Frontal cortex (tissue), 4 donors: Measurements from ENCODE around the gene FARSB. TPM values are rescaled to one million over a fixed set of nuclear protein-coding genes. Genes with fewer than 3 reads are reported as not detected.

ENCODE experiments used
- DNase-seq, 2 donors: peaks; one replicate each; pipeline ENCODE4 v3.0.0; 2012; ENCODE audit warnings: low spot score in 2 of 2
- FAIRE-seq: peaks from 2 replicates; lab custom pipeline; 2012; peaks lifted over from hg19 to GRCh38; lab: Jason Lieb, UNC
- total RNA-seq: library from RNA; depleted of rRNA; stranded (reverse); fragments of >200 nt; gene quantifications from one replicate; pipeline ENCODE4 v1.2.3, GENCODE V29; 2014
- donor health status: control.
- donor health status: control.
- donor health status: control.

Gene FARSB
- total RNA-seq, 1 donor from 2014 or later = 35.5 TPM

DNA sequence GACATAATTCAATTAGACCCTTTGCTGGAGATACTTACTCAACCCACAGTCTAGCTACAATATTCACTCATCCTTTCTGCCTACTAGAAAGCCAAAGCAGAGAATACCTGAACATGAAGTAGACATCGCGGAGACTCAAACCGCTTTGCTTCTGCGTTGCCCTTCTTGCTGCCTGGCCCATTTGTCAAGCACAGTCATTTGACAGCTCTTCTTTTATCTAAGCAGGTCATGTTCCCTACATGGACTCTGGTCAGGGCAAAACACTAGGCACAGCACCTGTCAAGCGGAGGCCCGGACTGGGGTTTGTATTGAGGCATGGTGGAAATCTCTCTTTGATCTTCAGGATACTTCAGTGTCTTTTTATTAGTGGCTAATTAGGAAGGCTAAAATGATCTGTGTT is 89.7 kb downstream of the FARSB start:
- DNase-seq (no peak), FAIRE-seq (no peak)

GRCh38 chr2:222563936-222564335 is 92.0 kb downstream of the FARSB start:
- FAIRE-seq (no peak), DNase-seq (no peak)

GRCh38 chr2:222563106-222563718 is 92.7 kb downstream of the FARSB start:
- FAIRE-seq = no peak
- no peak for DNase-seq

- FAIRE-seq = no peak
These were observed 93.9 kb downstream of the FARSB start for GRCh38 chr2:222561817-222562645.

DNA sequence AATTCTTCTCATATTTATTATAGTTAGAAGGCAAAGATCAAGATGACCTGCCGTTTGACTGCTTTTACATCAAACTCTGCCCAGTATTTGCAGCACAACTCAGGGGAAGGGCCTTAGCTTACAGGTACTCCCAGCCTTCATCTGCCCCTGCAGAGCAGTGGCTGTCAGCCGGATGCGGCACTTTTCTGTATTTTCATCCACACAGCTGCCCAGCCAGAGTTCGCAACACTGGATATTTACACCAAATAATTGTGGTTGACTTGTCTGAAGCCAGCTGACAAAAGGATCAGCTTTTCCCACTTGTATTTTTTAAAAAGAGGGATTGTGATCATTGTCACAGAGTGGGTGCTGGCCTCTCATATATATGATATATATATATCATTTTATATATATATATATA is 94.7 kb downstream of the FARSB start:
- no peak for FAIRE-seq
- no peak for DNase-seq

More at GRCh38 chr2:222561817-222562645, 93.9 kb downstream of the FARSB start:
- DNase-seq = peak in 1 of 2 donors; percentile 48

GRCh38 chr2:222554517-222554916 is 101.4 kb downstream of the FARSB start:
- FAIRE-seq = no peak

GRCh38 chr2:222548992-222549391 is 106.9 kb downstream of the FARSB start:
- FAIRE-seq = no peak
- DNase-seq = no peak

More at GRCh38 chr2:222554517-222554916, 101.4 kb downstream of the FARSB start:
- no peak for DNase-seq

- DNase-seq (no peak), FAIRE-seq (no peak)
These were observed 108.8 kb downstream of the FARSB start for GRCh38 chr2:222547083-222547482.

GRCh38 chr2:222545823-222546795 is 109.8 kb downstream of the FARSB start:
- DNase-seq (no peak), FAIRE-seq (no peak)

DNA sequence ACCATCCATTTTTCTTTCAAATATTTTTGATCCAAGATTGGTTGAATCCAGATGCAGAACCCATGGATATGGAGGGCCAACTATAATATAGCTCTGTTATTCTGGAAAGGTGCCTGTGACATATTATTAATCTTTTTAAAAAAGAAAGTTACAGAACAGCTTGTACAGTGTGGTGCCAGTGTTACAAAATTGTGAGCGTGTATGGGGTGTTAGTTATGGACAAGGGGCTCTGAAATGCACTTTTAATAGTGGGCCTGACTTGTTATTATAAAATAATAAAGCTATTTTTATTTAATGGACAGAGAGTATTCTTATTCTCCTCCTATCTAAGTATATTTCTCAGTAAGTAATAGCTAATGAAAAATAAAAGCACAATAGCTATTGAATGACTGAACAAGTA is 111.2 kb downstream of the FARSB start:
- DNase-seq (no peak), FAIRE-seq (no peak)

DNA sequence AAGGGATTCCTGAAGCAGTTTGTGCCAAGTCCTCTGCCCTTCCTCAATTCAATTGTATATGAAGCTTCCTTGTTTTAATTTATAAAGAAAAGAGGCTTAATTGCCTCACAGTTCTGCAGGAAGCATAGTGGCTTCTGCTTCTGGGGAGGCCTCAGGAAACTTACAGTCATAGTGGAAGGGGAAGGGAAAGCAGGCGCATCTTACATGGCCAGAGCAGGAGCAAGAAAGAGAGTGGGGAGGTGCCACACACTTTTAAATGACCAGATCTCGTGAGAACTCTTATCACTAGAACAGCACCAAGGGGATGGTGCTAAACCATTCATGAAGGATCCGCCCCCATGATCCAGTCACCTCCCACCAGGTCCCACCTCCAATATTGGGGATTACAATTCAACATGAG is 117.4 kb downstream of the FARSB start:
- DNase-seq = no peak
- no peak for FAIRE-seq

DNA sequence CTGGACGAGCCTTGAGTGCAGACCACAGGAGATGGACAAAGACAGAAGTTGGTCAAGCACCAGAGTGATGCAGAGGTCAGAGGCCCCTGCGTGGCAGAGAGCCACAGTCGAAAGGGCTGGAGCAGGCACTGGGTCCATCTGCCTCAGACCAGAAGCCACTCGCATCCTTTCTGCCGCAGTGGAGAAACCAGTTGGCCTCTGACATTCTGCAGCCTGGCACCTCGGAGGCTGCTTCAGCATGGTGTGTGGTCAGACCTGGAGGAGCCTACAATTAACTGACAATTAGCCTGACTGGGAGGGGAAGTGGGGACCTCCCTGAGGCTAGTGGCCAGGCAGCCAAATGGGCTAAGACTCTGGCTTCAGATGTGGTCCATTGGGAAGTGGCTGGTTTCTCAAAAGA is 120.4 kb downstream of the FARSB start:
- FAIRE-seq = no peak
- DNase-seq = no peak

DNA sequence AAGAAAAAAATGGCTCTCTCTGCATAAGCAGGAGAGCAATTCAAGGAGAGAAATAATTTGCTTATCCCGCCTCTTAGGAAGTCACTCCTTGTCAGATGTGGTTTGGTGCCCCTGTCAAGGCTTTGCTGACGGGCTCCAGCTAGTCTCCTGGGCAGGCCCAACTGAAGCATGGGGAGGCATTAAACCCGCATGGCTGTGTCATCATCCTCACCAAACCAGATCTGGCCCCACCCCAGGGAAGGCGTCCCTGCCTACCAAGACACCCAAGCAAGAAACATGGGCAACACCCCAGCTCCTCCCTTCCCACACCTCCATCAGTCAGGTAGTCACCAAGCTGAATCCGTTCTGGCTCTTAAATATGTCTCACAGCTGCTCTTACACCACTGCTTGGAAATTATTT is 123.6 kb downstream of the FARSB start:
- DNase-seq (no peak), FAIRE-seq (no peak)

DNA sequence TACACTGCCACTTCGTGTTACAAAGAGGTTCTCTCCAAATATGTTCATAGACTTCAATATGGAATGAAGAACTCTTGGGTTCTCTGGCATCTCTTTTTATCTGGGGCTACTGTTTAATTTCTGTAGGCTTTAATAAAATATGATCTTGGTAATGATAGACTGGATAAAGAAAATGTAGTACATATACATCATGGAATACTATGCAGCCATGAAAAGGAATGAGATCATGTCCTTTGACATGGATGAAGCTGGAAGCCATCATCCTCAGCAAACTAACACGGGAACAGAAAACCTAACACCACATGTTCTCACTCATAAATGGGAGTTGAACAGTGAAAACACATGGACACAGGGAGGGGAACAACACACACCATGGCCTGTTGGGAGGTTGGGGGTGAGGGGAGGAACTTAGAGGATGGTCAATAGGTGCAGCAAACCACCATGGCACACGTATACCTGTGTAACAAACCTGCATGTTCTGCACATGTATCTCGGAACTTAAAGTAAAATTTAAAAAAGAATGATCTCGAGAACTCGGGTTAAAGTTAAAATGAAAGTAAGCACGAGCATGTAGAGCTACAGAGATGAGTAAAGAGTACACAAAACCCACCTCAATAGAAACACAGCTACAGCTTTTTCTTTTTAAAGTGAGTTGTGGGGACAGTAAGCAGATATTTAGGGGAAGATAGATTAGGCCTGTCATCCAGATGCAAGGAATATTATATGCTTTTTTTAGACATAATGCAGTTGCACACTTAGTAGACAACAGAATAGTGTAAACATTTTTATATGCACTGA is 129.2 kb downstream of the FARSB start:
- DNase-seq (no peak), FAIRE-seq (no peak)

DNA sequence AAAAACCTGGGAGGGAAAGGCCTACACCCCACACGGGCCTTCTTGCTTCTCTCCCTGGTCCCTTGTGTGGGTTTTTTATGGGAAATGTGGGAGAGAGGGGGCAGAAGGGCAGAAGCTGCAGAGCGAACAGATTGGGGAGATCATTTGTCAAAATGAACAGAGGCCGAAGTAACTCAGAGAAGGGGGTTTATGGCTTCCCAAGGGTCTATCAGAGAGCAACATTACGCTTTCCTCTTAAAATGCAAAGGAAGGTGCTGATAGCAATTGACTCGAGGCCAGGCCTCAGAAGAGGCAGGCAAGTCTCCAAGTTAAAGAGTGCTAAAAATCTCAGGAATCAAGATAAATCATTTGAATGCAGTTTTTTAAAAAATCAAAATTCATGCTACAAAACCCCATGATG is 130.1 kb downstream of the FARSB start:
- DNase-seq = no peak
- FAIRE-seq = no peak

DNA sequence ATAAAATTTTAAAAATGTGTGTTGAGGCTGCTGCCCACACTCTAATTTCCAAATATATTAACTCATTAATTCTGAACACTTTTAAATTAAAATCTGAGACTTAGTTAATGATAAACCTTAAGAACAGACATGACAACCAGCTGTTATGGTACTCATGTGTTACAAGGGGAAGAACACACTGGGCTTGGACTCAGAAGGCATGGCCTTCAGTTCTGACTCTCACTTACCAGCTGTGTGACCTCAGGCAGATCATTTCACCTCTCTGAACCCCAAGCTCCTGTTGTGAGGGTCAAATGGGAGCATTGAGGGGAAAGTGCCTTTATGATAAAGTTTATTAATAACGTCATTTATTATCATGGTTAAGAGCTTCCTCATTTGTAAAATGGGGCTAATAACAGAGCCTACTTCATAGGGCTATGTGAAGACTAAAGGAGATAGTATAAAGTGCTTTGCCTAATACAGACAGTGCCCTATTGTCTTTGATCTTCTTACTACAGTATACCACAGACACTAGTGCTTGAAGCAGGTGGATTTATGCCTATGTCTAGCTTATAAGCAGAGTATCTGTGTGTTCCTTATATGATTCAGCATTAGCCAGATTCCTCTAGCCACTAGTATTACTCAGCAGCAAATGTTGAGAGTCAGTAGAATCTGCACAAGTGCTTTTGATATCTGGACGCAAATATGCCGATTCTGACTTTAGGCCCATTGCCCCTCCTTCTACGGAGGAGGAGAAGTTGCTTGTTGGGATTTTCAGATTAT is 131.9 kb downstream of the FARSB start:
- no peak for FAIRE-seq

DNA sequence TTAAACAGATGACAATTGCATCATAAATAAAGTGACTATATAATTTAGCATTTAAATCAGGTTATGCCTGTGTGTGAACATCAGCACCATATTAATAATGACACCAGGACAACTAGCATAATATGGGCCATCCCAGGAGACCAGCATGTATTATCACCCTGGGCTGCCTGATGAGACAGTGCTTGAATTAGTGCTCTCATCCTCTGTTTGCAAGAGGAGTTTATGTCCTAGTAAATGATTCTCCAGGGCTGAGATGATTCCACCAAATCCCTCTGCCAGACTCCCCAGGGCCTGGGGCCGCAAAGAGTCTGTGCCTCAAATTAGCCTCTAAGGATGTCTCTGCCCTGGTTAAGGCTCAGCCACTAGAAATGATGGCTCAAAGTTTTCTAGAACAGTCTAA is 133.8 kb downstream of the FARSB start:
- DNase-seq (no peak), FAIRE-seq (no peak)

More for the DNA sequence above, 131.9 kb downstream of the FARSB start:
- DNase-seq = no peak

DNA sequence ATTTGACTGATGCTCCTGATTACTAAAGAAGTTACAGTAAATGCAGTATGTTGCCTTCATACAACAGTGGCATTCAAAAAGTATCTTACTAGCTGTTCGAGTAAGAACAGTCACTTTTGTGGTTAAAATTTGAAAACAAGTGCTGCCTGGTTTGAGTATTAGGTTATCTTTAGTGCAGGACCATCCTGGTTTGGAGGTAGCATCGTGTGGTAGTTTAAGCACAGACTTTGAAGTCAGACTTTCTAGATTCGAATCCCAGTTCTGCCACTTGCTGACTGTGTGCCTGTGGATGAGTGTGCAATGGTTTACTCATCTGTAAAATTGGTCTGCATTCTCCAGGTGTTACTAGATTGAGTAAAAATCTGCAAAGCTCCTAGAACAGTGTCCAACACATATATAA is 134.8 kb downstream of the FARSB start:
- FAIRE-seq (no peak), DNase-seq (no peak)
